Neural cell (in vitro differentiated cells): ENCODE measurements around the gene PDE4D. TPM values are rescaled to one million over a fixed set of nuclear protein-coding genes. Genes with fewer than 3 reads are reported as not detected.

Experiments
- H2AFZ ChIP-seq: fragments of 200-600, 300-800 bp; sonication (generic), shearing (Covaris generic); 2 replicates; pipeline ENCODE4 v1.6.0; 2014; ENCODE audit warnings: low read depth, mild to moderate bottlenecking, antibody characterized with exemption, low read length, moderate library complexity
- H3F3A ChIP-seq: fragments of 200-600 bp; shearing (Covaris generic); 2 replicates; pipeline ENCODE4 v1.6.1; 2016; ENCODE audit warnings: mild to moderate bottlenecking, moderate library complexity, mixed read lengths, antibody characterized with exemption, low read length; ENCODE audit not compliant: insufficient read depth, poor library complexity, severe bottlenecking
- H3K27ac ChIP-seq: fragments of 200-600, 300-800 bp; sonication (generic), shearing (Covaris generic); 2 replicates; pipeline ENCODE4 v1.5.1; 2014; ENCODE audit warnings: mild to moderate bottlenecking, low read length, moderate library complexity
- H3K27me3 ChIP-seq: fragments of 300-800, 200-600 bp; sonication (generic), shearing (Covaris generic); 2 replicates; pipeline ENCODE4 v1.6.0; 2014; ENCODE audit warnings: mild to moderate bottlenecking, low read depth, low read length, moderate library complexity; ENCODE audit not compliant: insufficient read depth
- H3K36me3 ChIP-seq: fragments of 300-800, 200-600 bp; sonication (generic), shearing (Covaris generic); 2 replicates; pipeline ENCODE4 v1.5.1; 2014; ENCODE audit warnings: mild to moderate bottlenecking, antibody characterized with exemption, low read length, moderate library complexity; ENCODE audit not compliant: insufficient read depth
- H3K4me2 ChIP-seq: fragments of 300-800, 200-600 bp; sonication (generic), shearing (Covaris generic); 2 replicates; pipeline ENCODE4 v1.6.0; 2014; ENCODE audit warnings: mild to moderate bottlenecking, low read length
- H3K4me3 ChIP-seq: fragments of 300-800, 200-600 bp; sonication (generic), shearing (Covaris generic); 2 replicates; pipeline ENCODE4 v1.5.1; 2014; ENCODE audit warnings: mild to moderate bottlenecking, low read length, moderate library complexity
- H3K79me2 ChIP-seq: fragments of 200-600 bp; shearing (Covaris generic); replicated peaks from 2 replicates; pipeline ENCODE4 v1.6.0; 2014; ENCODE audit warnings: mild to moderate bottlenecking, low read length, moderate library complexity; ENCODE audit not compliant: insufficient read depth
- H3K9ac ChIP-seq: fragments of 300-800, 200-600 bp; sonication (generic), shearing (Covaris generic); 2 replicates; pipeline ENCODE4 v1.6.1; 2016; ENCODE audit warnings: mild to moderate bottlenecking, low read length, mixed read lengths
- H3K9me2 ChIP-seq: fragments of 200-600 bp; shearing (Covaris generic); 2 replicates; pipeline ENCODE4 v1.6.1; 2016; ENCODE audit warnings: mild to moderate bottlenecking, low read length, mixed read lengths; ENCODE audit not compliant: insufficient read depth
- H3K9me3 ChIP-seq: fragments of 200-600, 300-800 bp; sonication (generic), shearing (Covaris generic); 2 replicates; pipeline ENCODE4 v1.6.1; 2016; ENCODE audit warnings: mild to moderate bottlenecking, mixed run types, low read length, moderate library complexity, mixed read lengths
- H4K20me1 ChIP-seq: fragments of 200-600 bp; shearing (Covaris generic); 2 replicates; pipeline ENCODE4 v1.6.1; 2016; ENCODE audit warnings: mild to moderate bottlenecking, mixed run types; ENCODE audit not compliant: insufficient read depth
- EP300 ChIP-seq: fragments of 450-650 bp; conservative IDR thresholded peaks from 2 replicates; pipeline ENCODE4 v1.6.1; 2014; ENCODE audit warnings: antibody characterized with exemption, mild to moderate bottlenecking, moderate library complexity; ENCODE audit not compliant: poor library complexity, severe bottlenecking
- EZH2 ChIP-seq: fragments of 200-600, 300-800 bp; shearing (Covaris generic), sonication (generic); IDR thresholded peaks from 2 replicates; pipeline ENCODE4 v1.6.1; 2014; ENCODE audit warnings: antibody characterized with exemption, low read length, borderline replicate concordance, mild to moderate bottlenecking; ENCODE audit not compliant: insufficient read depth, poor library complexity, severe bottlenecking
- MXI1 ChIP-seq: fragments of 450-650 bp; conservative IDR thresholded peaks from 2 replicates; pipeline ENCODE4 v1.6.1; 2014; ENCODE audit warnings: antibody characterized with exemption, mild to moderate bottlenecking; ENCODE audit not compliant: poor library complexity, severe bottlenecking
- POLR2AphosphoS5 ChIP-seq: IDR thresholded peaks from 2 replicates; pipeline ENCODE4 v1.6.1; 2012
- RAD21 ChIP-seq: fragments of 450-650 bp; conservative IDR thresholded peaks from 2 replicates; pipeline ENCODE4 v1.6.1; 2014; ENCODE audit warnings: antibody characterized with exemption, mild to moderate bottlenecking, moderate library complexity
- SMC3 ChIP-seq: fragments of 450-650 bp; conservative IDR thresholded peaks from 2 replicates; pipeline ENCODE4 v1.6.1; 2014; ENCODE audit warnings: antibody characterized with exemption, mild to moderate bottlenecking, moderate library complexity; ENCODE audit not compliant: poor library complexity
- TAF1 ChIP-seq: IDR thresholded peaks from 2 replicates; pipeline ENCODE4 v1.6.1; 2012; ENCODE audit warnings: low read depth
- polyA plus RNA-seq: library from polyadenylated mRNA; depleted of rRNA; stranded (reverse); fragments of >200 nt; gene quantifications from 2 replicates; pipeline ENCODE4 v1.2.3, GENCODE V29; 2014
- TF ChIP-seq, protein P1 (sequence below): fragments of 450-650 bp; IDR thresholded peaks from 2 replicates; pipeline ENCODE4 v1.5.1; 2014; ENCODE audit warnings: antibody characterized with exemption, mild to moderate bottlenecking, moderate library complexity; ENCODE audit not compliant: poor library complexity, severe bottlenecking
- TF ChIP-seq, protein P2 (sequence below): IDR thresholded peaks from 2 replicates; pipeline ENCODE4 v1.6.1; 2012; ENCODE audit warnings: borderline replicate concordance

The PDE4D gene
- polyA plus RNA-seq, 1 donor from 2014 or later, result 42.8 TPM

DNA sequence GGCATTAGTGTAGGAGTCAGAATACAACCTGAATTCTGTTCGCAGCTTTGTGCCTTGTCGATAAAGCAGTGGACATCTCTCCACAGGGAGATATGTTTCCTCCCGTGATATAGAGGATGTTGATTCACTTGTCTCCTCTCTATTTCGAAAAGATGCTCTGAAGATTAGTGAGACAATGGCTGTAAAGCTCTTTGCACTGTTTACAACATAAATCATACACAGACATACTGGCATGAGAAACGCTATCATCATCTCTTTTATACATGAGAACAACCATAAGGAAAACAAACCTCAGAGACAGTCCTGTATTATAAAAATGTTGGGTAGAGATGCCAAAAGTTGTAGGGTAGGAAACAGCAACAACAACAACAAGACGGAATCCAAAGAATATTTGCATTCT, 803.2 kb downstream of the PDE4D start:
- no peak overlapping the region for H3K9ac ChIP-seq
- no peak overlapping the region for H3K4me3 ChIP-seq
- no peaks in the 10 kb centered on the region for H3K9me2 ChIP-seq
- H3K27me3 ChIP-seq, result no peaks in the 10 kb centered on the region
- H3K36me3 ChIP-seq, result no peaks in the 10 kb centered on the region
- H4K20me1 ChIP-seq, result no peaks in the 10 kb centered on the region
- H2AFZ ChIP-seq, result no peak overlapping the region
- no peaks in the 10 kb centered on the region for H3K9me3 ChIP-seq
- TF ChIP-seq RAD21 (no peak), EZH2 (no peak), SMC3 (no peak), POLR2AphosphoS5 (no peak), EP300 (no peak), TAF1 (no peak), MXI1 (no peak)
- TF ChIP-seq, protein P1, sequence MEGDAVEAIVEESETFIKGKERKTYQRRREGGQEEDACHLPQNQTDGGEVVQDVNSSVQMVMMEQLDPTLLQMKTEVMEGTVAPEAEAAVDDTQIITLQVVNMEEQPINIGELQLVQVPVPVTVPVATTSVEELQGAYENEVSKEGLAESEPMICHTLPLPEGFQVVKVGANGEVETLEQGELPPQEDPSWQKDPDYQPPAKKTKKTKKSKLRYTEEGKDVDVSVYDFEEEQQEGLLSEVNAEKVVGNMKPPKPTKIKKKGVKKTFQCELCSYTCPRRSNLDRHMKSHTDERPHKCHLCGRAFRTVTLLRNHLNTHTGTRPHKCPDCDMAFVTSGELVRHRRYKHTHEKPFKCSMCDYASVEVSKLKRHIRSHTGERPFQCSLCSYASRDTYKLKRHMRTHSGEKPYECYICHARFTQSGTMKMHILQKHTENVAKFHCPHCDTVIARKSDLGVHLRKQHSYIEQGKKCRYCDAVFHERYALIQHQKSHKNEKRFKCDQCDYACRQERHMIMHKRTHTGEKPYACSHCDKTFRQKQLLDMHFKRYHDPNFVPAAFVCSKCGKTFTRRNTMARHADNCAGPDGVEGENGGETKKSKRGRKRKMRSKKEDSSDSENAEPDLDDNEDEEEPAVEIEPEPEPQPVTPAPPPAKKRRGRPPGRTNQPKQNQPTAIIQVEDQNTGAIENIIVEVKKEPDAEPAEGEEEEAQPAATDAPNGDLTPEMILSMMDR, result no peak
- TF ChIP-seq, protein P2, sequence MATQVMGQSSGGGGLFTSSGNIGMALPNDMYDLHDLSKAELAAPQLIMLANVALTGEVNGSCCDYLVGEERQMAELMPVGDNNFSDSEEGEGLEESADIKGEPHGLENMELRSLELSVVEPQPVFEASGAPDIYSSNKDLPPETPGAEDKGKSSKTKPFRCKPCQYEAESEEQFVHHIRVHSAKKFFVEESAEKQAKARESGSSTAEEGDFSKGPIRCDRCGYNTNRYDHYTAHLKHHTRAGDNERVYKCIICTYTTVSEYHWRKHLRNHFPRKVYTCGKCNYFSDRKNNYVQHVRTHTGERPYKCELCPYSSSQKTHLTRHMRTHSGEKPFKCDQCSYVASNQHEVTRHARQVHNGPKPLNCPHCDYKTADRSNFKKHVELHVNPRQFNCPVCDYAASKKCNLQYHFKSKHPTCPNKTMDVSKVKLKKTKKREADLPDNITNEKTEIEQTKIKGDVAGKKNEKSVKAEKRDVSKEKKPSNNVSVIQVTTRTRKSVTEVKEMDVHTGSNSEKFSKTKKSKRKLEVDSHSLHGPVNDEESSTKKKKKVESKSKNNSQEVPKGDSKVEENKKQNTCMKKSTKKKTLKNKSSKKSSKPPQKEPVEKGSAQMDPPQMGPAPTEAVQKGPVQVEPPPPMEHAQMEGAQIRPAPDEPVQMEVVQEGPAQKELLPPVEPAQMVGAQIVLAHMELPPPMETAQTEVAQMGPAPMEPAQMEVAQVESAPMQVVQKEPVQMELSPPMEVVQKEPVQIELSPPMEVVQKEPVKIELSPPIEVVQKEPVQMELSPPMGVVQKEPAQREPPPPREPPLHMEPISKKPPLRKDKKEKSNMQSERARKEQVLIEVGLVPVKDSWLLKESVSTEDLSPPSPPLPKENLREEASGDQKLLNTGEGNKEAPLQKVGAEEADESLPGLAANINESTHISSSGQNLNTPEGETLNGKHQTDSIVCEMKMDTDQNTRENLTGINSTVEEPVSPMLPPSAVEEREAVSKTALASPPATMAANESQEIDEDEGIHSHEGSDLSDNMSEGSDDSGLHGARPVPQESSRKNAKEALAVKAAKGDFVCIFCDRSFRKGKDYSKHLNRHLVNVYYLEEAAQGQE, result no peak
- no peaks in the 10 kb centered on the region for H3K79me2 ChIP-seq
- H3F3A ChIP-seq, result no peaks in the 10 kb centered on the region
- H3K27ac ChIP-seq, result no peak overlapping the region
- no peak overlapping the region for H3K4me2 ChIP-seq

DNA sequence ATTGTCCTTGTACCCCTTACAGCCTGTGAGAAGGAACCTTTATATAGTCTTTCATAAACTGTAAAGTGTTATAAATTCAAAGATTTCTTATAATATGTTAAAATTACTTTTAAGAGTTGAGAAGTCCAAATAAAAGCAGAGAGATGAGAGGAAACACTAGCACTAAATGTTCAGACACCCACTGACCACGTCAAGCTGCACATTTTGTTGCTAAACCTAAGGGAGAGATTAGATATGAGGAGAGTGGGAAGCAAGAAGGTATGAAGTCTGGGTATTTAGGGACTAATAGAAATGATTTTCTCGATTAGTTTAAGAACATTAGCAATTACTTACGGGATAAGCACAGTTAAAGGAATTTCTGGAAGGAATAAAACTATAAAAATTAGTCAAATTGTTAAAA, 803.8 kb downstream of the PDE4D start:
- H3K27ac ChIP-seq, result no peak overlapping the region
- no peak for TF ChIP-seq MXI1
- no peak for TF ChIP-seq EP300
- no peak for TF ChIP-seq RAD21
- no peak for TF ChIP-seq POLR2AphosphoS5
- no peak for TF ChIP-seq TAF1
- TF ChIP-seq, protein P2, result no peak
- TF ChIP-seq SMC3, result no peak
- TF ChIP-seq EZH2, result no peak
- TF ChIP-seq, protein P1, result no peak
- H3K9me3 ChIP-seq, result no peaks in the 10 kb centered on the region
- no peak overlapping the region for H3K4me3 ChIP-seq
- no peaks in the 10 kb centered on the region for H4K20me1 ChIP-seq
- no peaks in the 10 kb centered on the region for H3K9me2 ChIP-seq
- H3K4me2 ChIP-seq, result no peak overlapping the region
- no peaks in the 10 kb centered on the region for H3K27me3 ChIP-seq
- no peaks in the 10 kb centered on the region for H3K36me3 ChIP-seq
- no peak overlapping the region for H3K9ac ChIP-seq
- H3K79me2 ChIP-seq, result no peaks in the 10 kb centered on the region
- H2AFZ ChIP-seq, result no peak overlapping the region
- H3F3A ChIP-seq, result no peaks in the 10 kb centered on the region
